Islet precursor cell (in vitro differentiated cells): ENCODE data around the gene TMEM179.
"Not testable (repeated sequence)": the region's sequence is repeated elsewhere in the genome, so short reads cannot be mapped to it uniquely, and the experiment has no call there.

Experiments used
- DNase-seq: peaks from one replicate; pipeline ENCODE4 v3.0.0-alpha.2; 2018

Gene TMEM179

DNA sequence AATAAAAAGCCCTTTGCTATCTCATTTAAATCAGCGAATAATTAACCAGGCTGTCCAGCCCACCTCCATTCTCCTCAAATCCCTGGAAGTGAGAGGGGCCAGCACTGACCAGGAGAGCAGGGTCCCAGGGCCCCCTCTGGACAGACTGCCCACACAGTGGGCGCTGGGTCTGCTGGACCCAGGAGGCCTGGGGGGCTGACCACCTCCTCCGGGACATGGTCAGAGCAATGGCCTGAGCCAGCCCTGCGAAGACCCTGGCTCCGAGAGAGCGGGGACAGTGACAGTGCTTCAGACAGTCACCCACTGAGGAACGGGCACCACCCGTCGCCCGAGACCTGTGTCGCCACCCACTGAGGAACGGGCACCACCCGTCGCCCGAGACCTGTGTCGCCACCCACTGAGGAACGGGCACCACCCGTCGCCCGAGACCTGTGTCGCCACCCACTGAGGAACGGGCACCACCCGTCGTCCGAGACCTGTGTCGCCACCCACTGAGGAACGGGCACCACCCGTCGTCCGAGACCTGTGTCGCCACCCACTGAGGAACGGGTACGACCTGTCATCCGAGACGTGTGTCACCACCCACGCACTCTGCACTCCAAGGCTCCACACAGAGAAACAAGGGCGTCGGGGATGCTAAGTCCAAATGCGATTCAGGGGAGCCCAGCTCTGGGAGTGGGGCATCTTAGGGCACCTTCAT, 32.4 kb upstream of the TMEM179 start:
- DNase-seq = not testable (repeated sequence)

GRCh38 chr14:104636131-104636530, 31.6 kb upstream of the TMEM179 start:
- no peak for DNase-seq

GRCh38 chr14:104635717-104636116, 31.1 kb upstream of the TMEM179 start:
- no peak for DNase-seq

DNA sequence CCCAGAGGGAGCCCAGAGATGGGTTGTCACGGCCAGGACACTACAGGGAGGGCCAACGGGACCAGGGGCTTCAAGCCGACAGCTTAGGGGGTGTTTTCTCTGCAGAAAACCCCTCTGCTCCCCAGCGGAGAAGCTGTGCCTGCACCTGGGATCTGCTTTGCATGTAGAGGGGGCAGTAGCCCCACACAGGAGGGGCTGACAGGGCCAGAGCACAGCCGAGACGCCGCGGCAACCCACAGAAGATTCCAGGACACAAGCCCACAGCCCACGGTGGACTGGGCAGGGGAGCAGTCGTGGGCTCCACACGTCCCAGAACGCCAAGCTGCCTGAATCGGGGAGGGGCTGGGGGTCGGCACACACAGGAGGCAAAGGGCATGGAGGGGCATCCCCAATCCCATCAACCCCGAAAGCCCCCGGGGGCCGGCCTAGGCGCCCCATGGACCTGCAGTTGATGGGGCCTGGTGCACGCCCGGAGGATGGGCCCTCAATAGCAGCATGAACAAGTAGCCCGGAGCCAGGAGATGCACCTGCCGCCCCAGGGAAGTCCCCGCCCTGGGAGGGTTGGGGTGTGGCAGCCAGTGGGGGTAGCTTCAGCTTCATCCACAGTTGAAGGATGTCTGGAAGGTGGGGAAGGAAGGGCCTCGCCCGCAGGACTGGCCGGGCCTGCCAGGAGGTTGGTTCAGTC, 30.5 kb upstream of the TMEM179 start:
- no peak for DNase-seq

DNA sequence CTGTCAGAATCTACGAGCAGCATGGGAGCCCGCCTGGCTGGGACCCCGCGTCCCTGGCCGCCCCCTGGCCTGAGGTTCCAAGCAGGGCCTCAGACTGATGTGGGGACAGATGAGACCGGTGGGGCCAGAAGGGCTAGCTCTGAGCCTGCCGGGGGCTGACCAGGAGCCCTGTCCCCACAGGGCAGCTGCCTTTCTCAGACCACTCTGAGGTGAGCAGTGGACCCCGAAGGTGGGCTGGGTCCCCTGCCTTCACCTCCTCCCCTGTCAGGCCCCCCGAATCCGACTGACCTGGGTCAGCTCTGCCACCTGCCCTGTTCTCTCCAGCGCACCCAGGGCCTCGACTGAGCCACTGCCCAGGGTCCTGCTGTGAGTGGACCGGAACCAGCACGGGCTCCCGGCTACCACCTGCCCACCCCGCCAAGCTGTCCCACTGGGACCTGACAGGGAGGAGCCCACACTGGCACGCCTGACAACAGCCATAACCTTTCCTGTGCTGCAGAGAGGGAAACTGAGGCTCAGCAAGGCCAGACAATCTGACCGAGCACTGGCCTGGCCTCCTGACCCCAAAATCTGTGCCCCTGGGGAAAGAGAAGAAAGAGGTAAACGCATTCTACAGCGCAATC, 29.7 kb upstream of the TMEM179 start:
- no peak for DNase-seq

DNA sequence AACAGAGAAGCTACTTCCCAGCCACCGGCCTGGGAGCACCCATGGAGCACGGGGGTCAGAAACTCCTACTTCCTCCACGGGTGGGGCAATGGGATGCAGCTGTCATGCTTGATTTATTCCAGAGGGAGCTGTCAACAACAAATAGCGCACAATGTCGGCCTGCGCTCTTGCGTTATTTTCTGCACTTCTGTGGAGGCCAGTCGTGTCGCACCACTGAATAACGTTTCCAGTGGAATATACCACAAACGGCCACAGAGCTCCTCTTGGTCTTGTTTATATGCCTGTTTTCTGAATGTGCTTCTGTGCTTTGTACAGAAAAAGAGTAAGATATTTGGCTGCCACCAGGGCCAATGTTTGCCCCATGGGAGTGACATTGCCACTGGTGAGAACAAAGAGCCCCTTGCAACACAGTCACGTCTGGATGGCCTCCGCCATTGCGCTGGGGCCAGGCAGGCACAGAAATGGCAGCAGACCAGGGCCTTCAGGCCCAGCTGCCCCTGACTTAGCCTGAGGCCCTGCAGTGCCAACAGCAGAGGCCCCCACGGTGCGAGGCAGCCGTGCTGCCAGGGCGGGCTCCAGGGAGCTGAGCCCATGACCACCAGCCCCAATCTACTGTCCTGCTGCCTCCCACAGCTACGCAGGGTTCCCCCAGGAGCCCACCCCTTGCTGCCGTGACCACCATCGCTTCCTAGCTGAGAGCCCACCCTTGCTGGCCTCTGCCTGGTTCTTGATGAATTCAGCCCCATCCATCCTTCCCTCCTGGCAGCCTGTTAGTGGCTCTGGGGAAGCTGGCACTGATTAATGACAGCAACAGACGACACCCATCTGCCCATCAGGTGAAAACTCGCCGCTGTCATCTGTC, 28.9 kb upstream of the TMEM179 start:
- no peak for DNase-seq

- DNase-seq = no peak
These were observed 28.2 kb upstream of the TMEM179 start for GRCh38 chr14:104632781-104633180.

DNA sequence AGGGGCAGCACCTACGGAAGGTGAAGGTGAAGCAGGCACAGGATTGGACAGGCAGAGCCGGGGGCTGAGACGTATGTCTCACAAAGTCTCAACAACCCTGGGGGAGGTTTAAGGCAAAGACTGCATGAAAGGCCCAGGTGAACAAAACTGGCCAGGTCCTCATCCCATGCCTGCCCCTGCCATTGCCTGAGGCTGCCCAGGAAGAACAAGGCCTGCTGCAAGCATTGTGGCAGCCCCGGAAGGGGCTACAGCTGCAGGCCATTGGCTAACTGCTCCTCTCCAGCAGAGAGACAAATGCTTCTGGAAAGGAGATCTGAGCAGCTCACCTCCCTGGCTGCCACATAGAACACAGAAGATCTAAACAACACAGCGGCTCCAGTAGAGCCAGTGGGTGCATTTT, 20.4 kb upstream of the TMEM179 start:
- DNase-seq = peak; percentile 62

GRCh38 chr14:104614126-104614812, 9.7 kb upstream of the TMEM179 start:
- DNase-seq = no peak

GRCh38 chr14:104611881-104612280, 7.3 kb upstream of the TMEM179 start:
- DNase-seq = no peak

- DNase-seq = peak; percentile 48
These were observed 6.3 kb upstream of the TMEM179 start for GRCh38 chr14:104610749-104611310.

DNA sequence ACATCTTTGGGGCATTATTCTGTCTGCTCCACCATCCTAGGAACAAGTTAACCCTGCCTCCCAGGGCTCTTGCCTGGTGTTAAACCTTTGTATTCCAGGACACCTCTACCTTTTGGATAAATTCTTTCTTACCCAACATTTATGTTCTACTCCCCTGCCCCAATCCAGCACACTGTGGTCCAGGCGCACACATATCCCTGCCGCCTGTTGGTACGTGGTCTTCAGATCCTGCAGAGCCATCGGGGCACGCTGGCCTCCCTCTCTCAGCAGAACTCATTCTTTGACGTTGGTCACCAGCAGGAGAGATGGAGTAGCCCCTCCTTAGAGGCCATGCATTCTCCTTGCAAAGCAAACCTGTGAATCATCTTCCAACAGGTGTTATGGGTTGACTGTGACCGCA, 5.1 kb upstream of the TMEM179 start:
- DNase-seq = no peak

- peak; percentile 53 for DNase-seq
These were observed 716 bp downstream of the TMEM179 start for GRCh38 chr14:104603711-104604401.

DNA sequence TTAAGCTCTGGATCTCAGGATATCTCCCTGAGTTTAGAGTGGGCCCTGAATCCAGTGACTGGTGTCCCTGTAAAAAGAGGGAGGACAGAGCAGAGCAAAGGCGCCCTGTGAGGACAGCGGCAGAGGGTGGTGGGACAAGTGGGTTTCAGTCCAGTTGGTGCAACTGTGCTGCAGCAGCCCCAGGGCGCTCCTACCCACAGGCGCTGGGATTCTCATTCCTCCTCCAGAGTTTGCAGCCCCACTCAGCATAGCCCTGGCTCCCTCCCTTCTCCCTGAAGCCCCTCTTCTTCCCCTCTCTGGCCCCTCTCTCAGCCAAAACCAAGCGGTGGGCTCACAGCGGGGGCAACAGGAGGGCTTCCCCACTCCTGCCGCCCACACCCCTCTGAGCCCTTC, 1.6 kb downstream of the TMEM179 start:
- DNase-seq = no peak

- peak; percentile 38 for DNase-seq
These were observed 2.1 kb downstream of the TMEM179 start for GRCh38 chr14:104602315-104602932.

DNA sequence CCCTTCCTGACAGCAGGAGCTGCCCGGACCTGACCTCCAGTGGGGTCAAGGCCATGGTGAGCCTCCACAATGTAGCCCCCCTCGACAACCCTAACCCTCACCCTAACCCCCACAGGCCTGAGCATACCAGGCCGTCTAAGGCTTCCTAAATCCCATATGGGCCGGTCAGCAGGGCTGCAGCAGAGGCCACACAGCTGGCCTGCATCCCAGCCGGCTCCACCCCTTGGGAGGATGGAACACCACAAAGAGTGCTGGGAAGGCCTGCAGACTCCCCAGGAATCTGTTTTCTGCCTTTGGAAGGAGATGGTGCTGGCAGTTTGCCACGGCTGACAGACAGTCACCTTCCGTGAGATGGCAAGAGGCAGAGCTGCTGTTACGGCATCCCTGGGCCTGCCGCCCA, 2.8 kb downstream of the TMEM179 start:
- peak; percentile 39 for DNase-seq

- no peak for DNase-seq
These were observed 3.8 kb downstream of the TMEM179 start for GRCh38 chr14:104600805-104601204.

- DNase-seq = no peak
These were observed 4.4 kb downstream of the TMEM179 start for GRCh38 chr14:104600141-104600643.

- no peak for DNase-seq
These were observed 5.1 kb downstream of the TMEM179 start for GRCh38 chr14:104599446-104599845.

DNA sequence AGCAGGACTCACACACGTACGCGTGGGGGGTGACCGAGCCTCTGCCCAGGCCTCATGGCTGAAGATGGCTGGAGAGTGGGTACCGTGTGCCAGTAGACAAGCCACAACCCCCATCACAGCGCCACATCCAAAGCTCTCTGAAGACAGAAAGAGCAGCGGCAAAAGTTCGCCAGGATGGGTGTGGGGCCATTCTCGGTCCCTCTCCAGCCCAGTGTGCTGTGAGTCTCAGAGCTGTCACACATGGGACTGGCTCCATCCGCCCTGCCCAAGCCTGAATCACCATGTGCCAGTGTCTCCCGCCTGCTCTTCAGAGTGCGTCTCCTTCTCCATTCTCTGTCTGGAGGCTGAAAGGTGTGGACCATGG, 5.7 kb downstream of the TMEM179 start:
- no peak for DNase-seq
